Activated T-helper 1 cell treated with anti-CD3 and anti-CD28 coated beads, Interleukin-12 subunit alpha, Interleukin-12 subunit beta, Interleukin-2, Interleukin-4 antibody, amounts not matched to agents 30 ng/mL and 10 ng/mL and 1 ng/mL, durations not matched to agents 14 hours and 24 hours and 36 hours (primary cell): ENCODE results near the gene OR51S1. TPM values are rescaled to one million over a fixed set of nuclear protein-coding genes. Genes with fewer than 3 reads are reported as not detected.
"Not testable (repeated sequence)": the region's sequence is repeated elsewhere in the genome, so short reads cannot be mapped to it uniquely, and the experiment has no call there.

Source experiments
- DNase-seq: peaks from one replicate; pipeline ENCODE4 v3.0.0; 2021; ENCODE audit warnings: low spot score
- H3K27ac Mint-ChIP-seq: one replicate; pipeline ENCODE4 v1.8.0; 2021; ENCODE audit warnings: mild to moderate bottlenecking, mixed read lengths
- H3K27me3 Mint-ChIP-seq: one replicate; pipeline ENCODE4 v1.8.0; 2022; ENCODE audit warnings: mild to moderate bottlenecking, moderate library complexity, mixed read lengths; ENCODE audit not compliant: insufficient read depth
- H3K36me3 Mint-ChIP-seq: one replicate; pipeline ENCODE4 v1.8.0; 2021; ENCODE audit warnings: low read depth, mixed read lengths
- H3K4me1 Mint-ChIP-seq: one replicate; pipeline ENCODE4 v1.8.0; 2021; ENCODE audit warnings: low read depth, mixed read lengths
- H3K4me3 Mint-ChIP-seq: one replicate; pipeline ENCODE4 v1.8.0; 2021; ENCODE audit warnings: mild to moderate bottlenecking, moderate library complexity, mixed read lengths
- H3K9me3 Mint-ChIP-seq: one replicate; pipeline ENCODE4 v1.8.0; 2021; ENCODE audit warnings: mixed read lengths
- intact Hi-C: fragments of 100-400 bp; cut with micrococcal nuclease; formaldehyde crosslinking; loops from one replicate; pipeline ENCODE4 v1.15.1; 2024
- total RNA-seq: library from RNA; stranded (reverse); gene quantifications from 2 replicates; pipeline ENCODE4 v1.2.3, GENCODE V29; 2022

OR51S1 gene
- total RNA-seq, 1 donor from 2014 or later = not detected

DNA sequence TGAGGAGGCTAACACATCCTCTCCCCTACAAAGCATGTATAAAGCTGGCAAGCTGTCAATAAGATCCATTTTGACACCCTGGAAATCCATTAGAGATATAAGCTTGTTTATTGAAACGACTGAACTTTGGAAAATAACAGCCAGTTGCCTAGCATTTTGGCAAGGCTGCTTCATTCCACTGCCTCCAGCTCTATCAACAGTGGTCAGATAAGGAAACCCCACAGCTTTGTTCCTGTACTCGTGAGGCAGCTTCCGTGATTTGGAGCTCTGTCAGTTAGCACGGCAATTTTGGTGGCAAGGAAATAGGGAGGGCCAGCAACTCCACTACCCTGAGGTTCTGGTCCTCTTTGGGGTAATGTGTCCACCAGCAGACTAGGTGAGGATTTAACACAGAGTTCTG, 2.0 kb upstream of the OR51S1 start:
- H3K27ac Mint-ChIP-seq = no peak overlapping the region
- DNase-seq = no peak
- H3K9me3 Mint-ChIP-seq = no peaks in the 10 kb centered on the region
- H3K4me3 Mint-ChIP-seq = no peak overlapping the region
- no peaks in the 10 kb centered on the region for H3K4me1 Mint-ChIP-seq
- H3K27me3 Mint-ChIP-seq = no peaks in the 10 kb centered on the region
- H3K36me3 Mint-ChIP-seq = no peaks in the 10 kb centered on the region
- intact Hi-C loops = no loop called here

DNA sequence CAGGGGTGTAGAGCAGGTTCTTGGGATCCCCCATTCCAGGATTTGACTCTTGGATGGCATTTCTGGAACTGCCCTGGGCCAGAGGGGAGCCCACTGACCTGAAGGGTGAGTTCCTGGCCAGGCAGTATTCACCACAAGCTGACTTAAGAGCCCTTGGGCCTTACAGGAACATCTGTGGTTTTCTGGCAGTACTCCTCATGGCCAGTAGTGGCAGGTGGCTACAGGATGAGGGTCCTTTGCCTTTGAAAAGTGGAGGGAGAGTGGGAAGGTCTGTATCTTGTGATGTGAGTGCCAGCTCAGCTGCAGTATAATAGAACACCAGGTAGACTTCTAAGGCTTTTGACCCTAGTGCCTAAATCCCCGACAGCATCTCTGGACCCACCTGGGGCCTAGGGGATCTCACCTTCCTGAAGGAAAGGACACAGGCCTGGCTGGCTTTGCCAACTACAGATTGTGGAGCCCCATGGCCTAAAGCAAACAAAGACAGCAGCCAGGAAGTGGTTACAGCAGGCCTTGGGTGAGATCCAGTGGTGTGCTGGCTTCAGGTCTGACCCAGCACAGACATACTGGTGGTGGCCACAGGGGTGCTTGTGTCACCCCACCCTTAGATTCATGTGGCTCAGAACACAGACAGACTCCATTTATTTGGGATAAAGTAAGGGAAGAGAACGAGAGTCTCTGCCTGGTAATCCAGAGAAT, 9.0 kb downstream of the OR51S1 start:
- Mint-ChIP-seq H3K36me3 (no peaks in the 10 kb centered on the region), H3K4me1 (no peaks in the 10 kb centered on the region), H3K9me3 (no peaks in the 10 kb centered on the region), H3K27ac (no peak overlapping the region), H3K27me3 (no peaks in the 10 kb centered on the region), H3K4me3 (no peak overlapping the region)
- DNase-seq = no peak
- intact Hi-C loops = no loop called here

DNA sequence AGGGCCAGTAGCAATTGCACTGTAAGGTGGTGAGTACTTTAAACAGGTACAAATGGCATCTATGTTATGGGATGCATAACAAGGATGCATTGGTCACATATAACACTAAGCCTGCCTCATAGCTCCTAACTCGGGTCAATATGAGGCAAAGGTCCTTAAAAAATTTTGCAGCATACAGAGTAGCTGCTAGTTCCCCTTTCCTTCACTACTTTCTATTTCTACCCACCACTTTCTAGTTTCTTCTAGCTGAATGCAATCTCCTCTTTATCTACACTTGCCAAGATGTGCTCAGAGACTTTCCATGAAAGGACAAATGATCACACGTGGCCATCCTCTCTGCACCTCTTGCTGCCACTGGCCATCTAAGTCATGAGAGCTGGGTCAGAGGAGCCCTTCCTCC, 18.1 kb downstream of the OR51S1 start:
- Mint-ChIP-seq H3K4me1 (no peaks in the 10 kb centered on the region), H3K27ac (no peak overlapping the region), H3K9me3 (no peaks in the 10 kb centered on the region), H3K36me3 (no peaks in the 10 kb centered on the region), H3K27me3 (peaks cover 3% of the 10 kb centered on the region), H3K4me3 (no peak overlapping the region)
- no peak for DNase-seq
- intact Hi-C loops = no loop called here

DNA sequence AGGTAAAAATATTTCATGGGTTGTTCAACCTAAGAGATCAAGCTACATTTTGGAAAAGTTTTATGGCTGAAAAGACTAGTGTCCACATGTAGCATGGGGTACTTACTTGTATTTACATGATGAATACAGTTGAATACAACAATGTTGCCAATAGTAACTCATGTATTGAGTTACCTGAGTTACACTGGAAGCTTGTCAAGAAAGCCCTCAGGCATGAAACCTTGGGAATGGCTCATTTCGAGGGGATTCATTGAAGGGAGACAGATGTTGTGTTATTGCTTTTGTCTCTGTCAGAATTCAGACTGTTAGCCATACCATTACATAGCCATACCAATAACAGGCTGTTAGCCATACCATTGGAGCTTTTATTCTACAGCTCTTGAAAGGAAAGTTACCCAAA, 18.7 kb downstream of the OR51S1 start:
- Mint-ChIP-seq H3K27ac (no peak overlapping the region), H3K4me3 (no peak overlapping the region)

DNA sequence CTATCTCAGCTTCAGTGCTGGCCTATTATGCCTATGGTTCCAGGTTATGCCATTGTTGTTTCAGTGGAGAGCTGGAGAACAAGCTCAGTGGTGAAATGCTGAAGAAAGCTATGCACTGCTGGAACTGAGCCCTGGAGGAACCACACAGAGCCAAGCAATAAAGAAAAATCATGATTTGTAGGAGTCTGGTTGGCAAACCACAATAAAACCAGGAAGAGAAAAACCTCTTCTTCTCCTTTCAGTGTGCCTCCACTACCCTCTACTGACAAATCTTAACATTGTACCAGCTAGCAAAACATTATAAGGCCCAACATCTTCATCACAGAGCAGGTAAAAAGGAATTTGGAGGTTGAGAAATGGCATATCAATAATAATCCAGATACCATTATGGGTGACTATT, 22.6 kb downstream of the OR51S1 start:
- Mint-ChIP-seq H3K27me3 (peaks cover 3% of the 10 kb centered on the region), H3K4me1 (no peaks in the 10 kb centered on the region), H3K36me3 (no peaks in the 10 kb centered on the region), H3K27ac (no peak overlapping the region), H3K4me3 (no peak overlapping the region), H3K9me3 (no peaks in the 10 kb centered on the region)
- intact Hi-C loops = no loop called here
- no peak for DNase-seq

More for the DNA sequence above, 18.7 kb downstream of the OR51S1 start:
- peaks cover 3% of the 10 kb centered on the region for H3K27me3 Mint-ChIP-seq
- H3K4me1 Mint-ChIP-seq = no peaks in the 10 kb centered on the region
- intact Hi-C loops = no loop called here
- H3K36me3 Mint-ChIP-seq = no peaks in the 10 kb centered on the region
- H3K9me3 Mint-ChIP-seq = no peaks in the 10 kb centered on the region
- DNase-seq = no peak

DNA sequence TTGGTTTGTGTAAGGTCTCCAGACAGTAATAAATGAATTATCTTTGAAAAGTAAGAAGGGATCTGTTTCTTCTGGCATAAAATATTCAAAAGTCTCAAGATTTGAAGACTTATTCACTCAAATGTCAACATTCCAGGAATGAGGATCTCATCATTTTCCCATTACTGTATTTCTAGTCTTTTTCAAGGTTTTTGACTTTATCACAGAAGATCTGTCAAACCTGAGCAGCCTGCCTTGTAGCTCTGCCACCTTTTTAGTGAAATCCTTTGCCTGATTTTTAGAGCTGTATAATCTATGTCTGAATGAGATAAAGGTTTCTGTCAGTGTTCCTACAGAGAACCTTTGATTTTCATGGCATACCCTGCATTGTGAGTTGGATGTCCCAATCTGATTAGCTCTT, 23.9 kb downstream of the OR51S1 start:
- no peak for DNase-seq
- Mint-ChIP-seq H3K4me3 (no peak overlapping the region), H3K27me3 (peaks cover 2% of the 10 kb centered on the region), H3K4me1 (no peaks in the 10 kb centered on the region), H3K27ac (no peak overlapping the region), H3K36me3 (no peaks in the 10 kb centered on the region), H3K9me3 (no peaks in the 10 kb centered on the region)
- intact Hi-C loops = no loop called here

DNA sequence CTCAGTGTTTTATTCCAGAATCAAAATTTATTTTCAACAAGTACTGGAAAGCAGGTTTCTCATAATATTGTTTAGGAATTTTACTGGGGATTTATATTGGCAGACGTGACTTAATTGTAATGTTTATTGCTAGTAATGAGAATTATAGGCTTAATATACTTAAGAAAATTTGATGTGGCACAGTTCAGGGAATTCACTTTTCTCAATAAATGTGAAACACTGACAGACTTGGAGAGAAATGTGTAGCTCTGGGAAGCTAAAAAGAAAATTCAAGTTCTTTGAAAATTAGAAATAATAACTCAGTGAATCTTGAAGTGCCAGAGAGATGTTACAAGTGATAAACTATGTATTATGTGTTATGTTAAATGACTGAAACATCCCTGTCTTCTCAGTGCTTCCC, 28.0 kb downstream of the OR51S1 start, which contains the start of gene OR51F2:
Gene OR51F2, plus strand, starts transcription at position 301 of the 400 bp plus-strand sequence. CDS start 101 bp downstream, outside the sequence.
- Mint-ChIP-seq H3K4me3 (no peak within 1 kb of the TSS), H3K27me3 (no peaks in the 10 kb centered on the region), H3K36me3 (no peaks in the 10 kb centered on the region), H3K27ac (no peak within 1 kb of the TSS), H3K9me3 (no peaks in the 10 kb centered on the region), H3K4me1 (no peaks in the 10 kb centered on the region)
- intact Hi-C loops = no loop called here
- no peak for DNase-seq

DNA sequence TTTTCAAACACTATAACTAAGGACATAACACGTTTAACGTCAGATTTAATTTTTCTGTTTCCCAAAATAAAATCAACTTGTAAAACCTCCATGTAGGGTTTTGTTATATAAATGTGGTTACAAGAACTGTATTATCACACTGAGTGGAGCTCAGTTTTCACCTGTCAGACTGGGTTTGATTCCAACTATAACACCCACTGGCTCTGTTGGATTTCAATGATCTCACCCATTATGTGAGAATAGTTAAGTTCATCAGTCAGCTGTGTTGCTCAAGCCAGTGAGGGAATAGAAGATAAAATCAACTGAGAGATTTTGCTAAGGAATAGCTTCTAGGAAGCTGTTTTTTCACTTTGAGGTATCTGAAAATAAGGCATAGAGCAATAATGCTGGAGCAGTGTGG, 39.8 kb downstream of the OR51S1 start:
- Mint-ChIP-seq H3K27me3 (no peaks in the 10 kb centered on the region), H3K9me3 (no peaks in the 10 kb centered on the region), H3K4me1 (no peaks in the 10 kb centered on the region), H3K27ac (no peak overlapping the region), H3K4me3 (no peak overlapping the region), H3K36me3 (no peaks in the 10 kb centered on the region)
- DNase-seq = no peak
- intact Hi-C loops = no loop called here

DNA sequence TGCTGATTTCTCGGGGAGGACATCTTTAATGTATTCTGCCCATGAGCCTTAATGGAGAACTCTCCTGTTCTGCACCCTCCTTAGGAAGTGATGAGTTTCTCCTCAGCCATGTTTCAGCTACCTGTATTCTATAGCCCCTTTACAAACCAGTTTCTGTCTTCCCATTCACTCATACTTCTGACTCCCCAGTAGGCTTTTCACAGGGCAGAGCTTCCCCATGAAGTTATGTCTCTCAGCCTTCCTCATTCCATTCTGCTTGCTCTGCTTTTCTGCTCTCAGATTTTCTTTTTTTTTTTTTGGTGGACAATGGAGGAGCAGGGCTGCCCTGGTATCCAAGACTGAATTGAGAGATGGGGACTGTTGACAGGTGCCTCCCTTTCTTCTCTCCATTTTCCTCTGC, 40.5 kb downstream of the OR51S1 start:
- intact Hi-C loops = no loop called here
- Mint-ChIP-seq H3K36me3 (no peaks in the 10 kb centered on the region), H3K4me3 (no peak overlapping the region), H3K9me3 (no peaks in the 10 kb centered on the region), H3K27ac (no peak overlapping the region), H3K27me3 (no peaks in the 10 kb centered on the region), H3K4me1 (no peaks in the 10 kb centered on the region)
- no peak for DNase-seq

DNA sequence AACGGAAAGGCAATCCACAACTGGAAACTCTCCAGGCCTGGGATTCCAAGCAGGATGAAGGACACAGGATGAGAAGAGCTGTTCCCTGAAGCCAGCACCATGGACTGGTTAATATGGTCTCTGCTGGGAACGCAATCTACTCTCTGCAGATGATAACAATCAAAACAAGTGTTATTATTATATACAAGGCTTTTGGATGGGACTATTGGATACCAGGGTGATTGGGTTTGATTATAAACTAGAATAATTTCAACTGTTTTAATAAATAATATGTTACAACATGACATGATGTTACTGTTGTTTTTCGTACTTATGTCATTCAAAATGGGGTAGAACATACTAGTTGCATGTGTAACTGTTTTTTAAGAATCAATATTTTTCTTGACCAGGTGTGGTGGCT, 44.7 kb downstream of the OR51S1 start, which contains the start of gene OR52R1:
Gene OR52R1, minus strand, starts transcription at position 101 of the 400 bp plus-strand sequence. Its CDS starts 0 bp downstream, at position 101.
- no peak within 1 kb of the TSS for H3K27ac Mint-ChIP-seq
- H3K4me3 Mint-ChIP-seq = no peak within 1 kb of the TSS

DNA sequence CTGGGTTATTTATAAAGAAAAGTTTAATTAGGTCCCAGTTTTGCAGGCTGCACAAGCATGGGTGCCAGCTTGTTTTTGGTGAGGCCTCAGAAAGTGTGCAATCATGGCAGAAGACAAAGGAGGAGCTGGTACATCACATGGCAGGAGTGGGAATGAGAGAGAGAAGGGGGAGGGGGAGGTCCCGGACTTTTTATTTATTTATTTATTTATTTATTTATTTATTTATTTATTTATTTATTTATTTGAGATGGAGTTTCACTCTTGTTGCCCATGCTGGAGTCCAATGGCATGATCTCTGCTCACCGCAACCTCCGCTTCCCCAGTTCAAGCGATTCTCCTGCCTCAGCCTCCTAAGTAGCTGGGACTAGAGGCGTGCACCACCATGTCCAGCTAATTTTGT, 47.7 kb downstream of the OR51S1 start:
- H3K27ac Mint-ChIP-seq, H3K27me3 Mint-ChIP-seq, intact Hi-C loops: not testable (repeated sequence)

More for the DNA sequence above, 44.7 kb downstream of the OR51S1 start, which contains the start of gene OR52R1:
- intact Hi-C loops = no loop called here
- no peaks in the 10 kb centered on the region for H3K36me3 Mint-ChIP-seq
- no peak for DNase-seq
- H3K27me3 Mint-ChIP-seq = no peaks in the 10 kb centered on the region
- no peaks in the 10 kb centered on the region for H3K4me1 Mint-ChIP-seq
- H3K9me3 Mint-ChIP-seq = no peaks in the 10 kb centered on the region

DNA sequence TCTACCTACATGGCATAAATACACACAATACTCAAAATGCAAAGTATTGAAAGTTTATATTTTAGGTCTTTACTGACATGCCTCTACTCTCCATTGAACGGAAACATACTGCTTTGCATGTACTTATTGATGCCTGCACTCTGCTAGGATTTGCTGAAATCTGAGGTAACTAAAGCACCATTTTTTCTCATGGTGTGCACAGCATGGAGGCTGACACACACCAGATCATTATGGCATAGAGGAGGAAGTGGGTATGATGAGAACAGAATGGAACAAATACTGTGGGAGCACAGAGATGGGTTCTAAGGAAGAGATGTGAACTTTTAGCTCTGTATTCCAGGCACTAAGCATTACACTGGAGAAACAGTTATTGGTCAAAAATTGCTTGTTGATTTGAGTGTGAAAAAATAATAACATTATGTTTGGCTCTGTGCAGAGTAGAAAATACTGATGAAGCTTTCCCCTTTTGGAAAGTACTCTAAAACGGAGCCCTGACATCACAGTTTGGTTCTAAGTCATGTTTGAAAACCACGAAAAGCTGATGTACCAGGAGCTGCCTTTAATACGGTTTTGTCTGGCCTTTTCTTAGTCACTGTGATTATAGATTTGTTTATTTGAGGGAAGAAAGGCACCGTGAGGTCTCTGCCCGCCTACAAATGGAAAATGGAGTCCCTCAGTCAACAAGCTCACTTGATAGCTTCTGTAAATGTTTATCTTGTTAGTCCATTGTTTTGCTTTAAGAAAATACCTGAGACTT, 50.4 kb downstream of the OR51S1 start:
- DNase-seq = no peak
- no peaks in the 10 kb centered on the region for H3K36me3 Mint-ChIP-seq
- no peak overlapping the region for H3K4me3 Mint-ChIP-seq
- no peaks in the 10 kb centered on the region for H3K4me1 Mint-ChIP-seq
- intact Hi-C loops = no loop called here
- H3K9me3 Mint-ChIP-seq = no peaks in the 10 kb centered on the region
- no peak overlapping the region for H3K27ac Mint-ChIP-seq
- H3K27me3 Mint-ChIP-seq = no peaks in the 10 kb centered on the region

More for the DNA sequence above, 47.7 kb downstream of the OR51S1 start:
- not testable (repeated sequence) for DNase-seq, H3K4me1 Mint-ChIP-seq, H3K4me3 Mint-ChIP-seq, H3K9me3 Mint-ChIP-seq, H3K36me3 Mint-ChIP-seq
